Measurements from ENCODE around the gene TFEB. TPM values are rescaled to one million over a fixed set of nuclear protein-coding genes. Genes with fewer than 3 reads are reported as not detected.

Gene TFEB
- total and polyA plus RNA-seq, 10 of the 15 experiments (the other 5 are each of a cell fraction or from before 2014, with no cell fraction given): 0.84 to 108 (median 60.8) TPM

GRCh38 chr6:41640426-41640825 is 95.0 kb downstream of the TFEB start:
- no peak for FAIRE-seq
- TF ChIP-seq POU2F2 (IDR thresholded peaks at IDR 0.05; ENCODE audit: borderline replicate concordance, low read depth, low read length): no peak
- TF ChIP-seq CHD1 (IDR thresholded peaks at IDR 0.05; ENCODE audit: low read depth, low read length): no peak

GRCh38 chr6:41639809-41640371 is 95.5 kb downstream of the TFEB start:
- no TSS peak for BruUV-seq (replicated peaks)
- no peak for FAIRE-seq

More at GRCh38 chr6:41640426-41640825, 95.0 kb downstream of the TFEB start:
- H3K9ac ChIP-seq (ENCODE audit: control insufficient read depth, insufficient read depth, low read length): no peak overlapping the region
- no TSS peak for BruUV-seq (replicated peaks)
- RAD21 ChIA-PET (ENCODE audit: unreplicated experiment): no interaction called here
- CTCF ChIA-PET: no interaction called here
- intact Hi-C loops (cut with micrococcal nuclease; ENCODE audit: unreplicated experiment) (no loop called here), in situ Hi-C loops (cut with MboI) (no loop called here)
- 38% methylated on average over 7 of the region's 7 CpGs for WGBS (ENCODE audit: insufficient coverage, insufficient replicate concordance, low lambda C conversion rate, missing lambda C conversion rate)
- no peaks in the 10 kb centered on the region for H3K4me1 ChIP-seq (ENCODE audit: control insufficient read depth, insufficient read depth, low read length)
- SMC1A ChIA-PET (ENCODE audit: uncharacterized antibody, unreplicated experiment): no interaction called here
- ATAC-seq (no peak), DNase-seq (ENCODE audit: low read depth, low spot score) (no peak)
- no peak overlapping the region for H3K27ac ChIP-seq (ENCODE audit: control insufficient read depth, insufficient read depth)
- H3K27me3 ChIP-seq (replicated peaks in 1 of 2; ENCODE audit: control insufficient read depth in 2 of 2, insufficient read depth in 2 of 2, low read length in 1 of 2): peaks cover 9 to 11% of the 10 kb centered on the region in 2 experiments
- no peaks in the 10 kb centered on the region for H3K36me3 ChIP-seq (ENCODE audit: control insufficient read depth in 2 of 2, insufficient read depth in 2 of 2, low read length in 1 of 2)
- POLR2A ChIA-PET: no interaction called here
- H2AFZ ChIP-seq (ENCODE audit: control insufficient read depth, low read depth, low read length): no peak overlapping the region
- no peaks in the 10 kb centered on the region for H3K9me3 ChIP-seq (replicated peaks; ENCODE audit: control insufficient read depth, insufficient read depth, low read length)
- no peak overlapping the region for H3K4me2 ChIP-seq (ENCODE audit: control insufficient read depth, insufficient read depth)
- H3K79me2 ChIP-seq (ENCODE audit: control insufficient read depth, insufficient read depth, low read length): no peaks in the 10 kb centered on the region
- H4K20me1 ChIP-seq (ENCODE audit: control insufficient read depth, insufficient read depth): no peaks in the 10 kb centered on the region
- no peak overlapping the region for H3K4me3 ChIP-seq

More at GRCh38 chr6:41639809-41640371, 95.5 kb downstream of the TFEB start:
- POLR2A ChIA-PET: no interaction called here
- Histone ChIP-seq H2AFZ (ENCODE audit: control insufficient read depth, low read depth, low read length) (no peak overlapping the region), H3K79me2 (ENCODE audit: control insufficient read depth, insufficient read depth, low read length) (no peaks in the 10 kb centered on the region), H4K20me1 (ENCODE audit: control insufficient read depth, insufficient read depth) (no peaks in the 10 kb centered on the region), H3K9ac (ENCODE audit: control insufficient read depth, insufficient read depth, low read length) (no peak overlapping the region), H3K9me3 (replicated peaks; ENCODE audit: control insufficient read depth, insufficient read depth, low read length) (no peaks in the 10 kb centered on the region), H3K27me3 (replicated peaks in 1 of 2; ENCODE audit: control insufficient read depth in 2 of 2, insufficient read depth in 2 of 2, low read length in 1 of 2) (peaks cover 11 to 15% of the 10 kb centered on the region in 2 experiments), H3K4me1 (ENCODE audit: control insufficient read depth, insufficient read depth, low read length) (no peaks in the 10 kb centered on the region), H3K27ac (ENCODE audit: control insufficient read depth, insufficient read depth) (no peak overlapping the region), H3K36me3 (ENCODE audit: control insufficient read depth in 2 of 2, insufficient read depth in 2 of 2, low read length in 1 of 2) (no peaks in the 10 kb centered on the region), H3K4me3 (no peak overlapping the region), H3K4me2 (ENCODE audit: control insufficient read depth, insufficient read depth) (no peak overlapping the region)
- 48% methylated on average over 8 of the region's 8 CpGs for WGBS (ENCODE audit: insufficient coverage, insufficient replicate concordance, low lambda C conversion rate, missing lambda C conversion rate)
- no peak for TF ChIP-seq CBFB (IDR thresholded peaks at IDR 0.05; ENCODE audit: low read depth)
- no peak for TF ChIP-seq MYB (IDR thresholded peaks at IDR 0.05; ENCODE audit: borderline replicate concordance, low read depth, low read length)
- no peak for TF ChIP-seq POLR2A (IDR thresholded peaks at IDR 0.05; ENCODE audit: low read depth, low read length)
- CTCF ChIA-PET: no interaction called here
- RAD21 ChIA-PET (ENCODE audit: unreplicated experiment): no interaction called here
- SMC1A ChIA-PET (ENCODE audit: uncharacterized antibody, unreplicated experiment): no interaction called here
- in situ Hi-C loops (cut with MboI): no loop called here
- intact Hi-C loops (cut with micrococcal nuclease; ENCODE audit: unreplicated experiment): no loop called here
- ATAC-seq: no peak
- DNase-seq (ENCODE audit: low read depth, low spot score): no peak

All from GM12878 (cell line).